SIG-M5 treated with dmso at 0.1 percent for 504 hours (cell line): ENCODE results near the gene FITM1.
A peak's percentile ranks its signal among the peaks of the same experiment; 100 is the strongest.

Experiments
- DNase-seq: peaks from one replicate; lab custom pipeline; 2025; ENCODE audit not compliant: unreplicated experiment; lab: John Stamatoyannopoulos, UW

Gene FITM1

DNA sequence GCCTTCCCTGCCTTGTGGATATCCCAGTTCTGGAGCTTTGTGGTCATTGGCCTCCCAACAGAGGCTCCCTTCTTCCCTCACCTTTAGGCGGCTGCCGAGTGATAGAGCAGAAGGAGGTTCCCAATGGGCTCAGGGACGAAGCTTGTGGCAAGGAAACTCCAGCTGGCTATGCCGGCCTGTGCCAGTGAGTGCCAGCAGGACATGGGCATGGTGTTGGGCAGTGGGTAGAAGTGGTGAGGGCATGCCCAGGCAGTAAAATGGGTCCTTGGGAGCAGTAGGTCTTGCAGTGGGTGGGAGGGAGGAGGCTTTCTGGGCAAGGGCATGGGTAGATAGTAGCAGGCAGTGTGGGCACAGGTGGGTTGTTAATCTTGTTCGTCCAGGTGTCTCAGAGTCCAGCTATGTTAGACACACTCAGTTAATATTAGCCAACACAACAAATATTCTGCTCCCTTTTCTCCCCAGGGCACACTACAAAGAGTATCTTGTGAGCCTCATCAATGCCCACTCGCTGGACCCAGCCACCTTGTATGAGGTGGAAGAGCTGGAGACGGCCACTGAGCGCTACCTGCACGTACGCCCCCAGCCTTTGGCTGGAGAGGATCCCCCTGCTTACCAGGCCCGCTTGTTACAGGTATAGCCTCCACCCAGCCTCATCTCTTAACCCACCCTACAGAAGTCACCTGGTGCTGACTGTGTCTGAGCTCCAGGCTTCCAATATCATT lies 29.5 kb downstream of the FITM1 start:
- no peak for DNase-seq

DNA sequence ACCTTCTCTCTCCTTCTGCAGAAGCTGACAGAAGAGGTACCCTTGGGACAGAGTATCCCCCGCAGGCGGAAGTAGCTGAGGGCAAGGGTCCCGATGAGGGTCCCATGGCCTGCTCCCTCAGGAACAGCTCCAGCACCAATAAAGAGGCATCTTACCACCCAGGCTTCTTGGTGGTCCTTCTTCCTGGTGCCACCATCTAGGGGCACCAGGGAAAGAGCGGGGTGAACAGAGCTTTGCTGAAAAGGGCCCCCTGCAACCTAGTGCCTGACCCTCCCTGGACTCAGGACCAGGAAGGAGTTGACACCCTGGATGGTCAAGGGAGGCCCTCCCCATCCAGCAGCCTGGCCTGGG lies 30.0 kb downstream of the FITM1 start:
- no peak for DNase-seq

DNA sequence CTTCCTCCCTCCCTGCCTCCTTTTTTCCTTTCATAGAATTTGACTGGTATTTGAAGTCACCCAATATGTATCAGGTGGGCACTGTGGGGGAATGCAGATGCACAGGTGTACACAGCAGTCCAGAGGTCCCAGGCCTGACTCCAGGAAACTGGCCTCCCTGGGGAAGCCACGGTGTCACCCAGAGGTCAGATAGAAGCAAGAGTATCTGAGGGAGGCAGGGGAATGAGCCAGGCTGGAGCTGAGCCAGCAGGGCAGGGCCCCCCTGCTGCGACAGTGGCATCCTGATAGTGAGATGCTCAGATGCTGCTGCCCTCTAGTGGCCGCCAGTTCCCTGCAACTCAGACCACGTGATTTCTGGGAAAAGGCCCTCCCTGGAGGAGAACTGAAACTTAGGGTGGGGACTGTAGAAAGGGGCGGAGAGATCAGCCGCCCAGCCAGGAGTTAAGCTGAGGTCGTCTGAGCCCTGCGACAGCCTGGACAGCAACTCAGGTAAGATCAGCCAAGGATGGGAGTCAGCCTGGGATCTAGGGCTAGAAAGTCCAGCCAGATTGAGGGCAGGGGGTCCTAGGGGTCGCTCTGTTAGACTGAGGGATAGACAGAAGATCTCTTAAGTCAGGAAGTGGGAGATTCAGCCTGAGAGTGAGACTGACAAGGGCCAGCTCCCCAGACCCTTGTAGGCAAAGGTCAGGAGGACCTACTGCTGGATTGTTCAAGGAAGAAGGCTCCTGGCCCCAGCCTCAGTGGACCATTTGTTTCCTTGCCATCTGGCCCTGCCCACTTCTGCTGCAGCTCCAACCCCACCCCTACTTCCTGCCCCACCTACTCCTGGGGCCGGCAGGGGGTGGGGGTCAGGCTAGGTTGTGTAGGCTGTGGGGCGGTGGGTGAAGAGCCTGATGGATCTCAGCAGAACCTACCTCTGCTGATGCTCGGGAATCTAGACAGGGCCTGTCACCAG lies 30.7 kb downstream of the FITM1 start, which contains the start of gene IRF9:
IRF9 (plus strand) TSS at position 416 of the 955 bp plus-strand sequence. CDS start 880 bp downstream, outside the sequence.
- peak; percentile 97 for DNase-seq

DNA sequence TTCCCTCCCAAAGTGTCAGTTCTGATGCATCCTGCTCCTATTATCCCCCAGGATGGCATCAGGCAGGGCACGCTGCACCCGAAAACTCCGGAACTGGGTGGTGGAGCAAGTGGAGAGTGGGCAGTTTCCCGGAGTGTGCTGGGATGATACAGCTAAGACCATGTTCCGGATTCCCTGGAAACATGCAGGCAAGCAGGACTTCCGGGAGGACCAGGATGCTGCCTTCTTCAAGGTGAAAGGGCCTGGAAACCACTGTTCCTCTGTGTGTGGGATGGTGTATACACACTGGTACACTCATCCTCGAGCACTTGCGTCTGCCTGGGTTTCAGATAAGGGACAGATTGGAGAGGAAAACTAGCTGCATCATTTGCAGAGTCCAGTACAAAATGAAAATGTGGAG lies 31.6 kb downstream of the FITM1 start:
- DNase-seq: no peak

DNA sequence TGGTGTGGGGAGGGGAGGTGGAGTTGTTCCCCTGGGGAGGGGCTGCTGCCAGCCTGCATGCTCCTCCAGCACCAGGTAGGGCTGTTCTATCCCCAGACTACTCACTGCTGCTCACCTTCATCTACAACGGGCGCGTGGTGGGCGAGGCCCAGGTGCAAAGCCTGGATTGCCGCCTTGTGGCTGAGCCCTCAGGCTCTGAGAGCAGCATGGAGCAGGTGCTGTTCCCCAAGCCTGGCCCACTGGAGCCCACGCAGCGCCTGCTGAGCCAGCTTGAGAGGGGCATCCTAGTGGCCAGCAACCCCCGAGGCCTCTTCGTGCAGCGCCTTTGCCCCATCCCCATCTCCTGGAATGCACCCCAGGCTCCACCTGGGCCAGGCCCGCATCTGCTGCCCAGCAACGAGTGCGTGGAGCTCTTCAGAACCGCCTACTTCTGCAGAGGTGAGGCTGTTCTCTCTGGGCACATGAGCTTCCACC lies 34.1 kb downstream of the FITM1 start:
- no peak for DNase-seq

DNA sequence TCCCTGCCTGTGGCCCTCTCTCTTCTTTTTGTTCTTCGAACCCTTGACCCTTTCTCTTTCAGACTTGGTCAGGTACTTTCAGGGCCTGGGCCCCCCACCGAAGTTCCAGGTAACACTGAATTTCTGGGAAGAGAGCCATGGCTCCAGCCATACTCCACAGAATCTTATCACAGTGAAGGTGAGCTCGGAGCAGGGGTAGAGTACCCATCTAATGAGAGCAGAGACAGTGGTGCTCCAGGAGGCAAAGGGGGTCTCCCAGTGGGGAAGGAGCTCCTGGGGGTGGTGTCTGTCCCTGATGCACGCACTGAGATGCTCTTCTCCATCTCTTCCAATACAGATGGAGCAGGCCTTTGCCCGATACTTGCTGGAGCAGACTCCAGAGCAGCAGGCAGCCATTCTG lies 35.3 kb downstream of the FITM1 start:
- DNase-seq: no peak

DNA sequence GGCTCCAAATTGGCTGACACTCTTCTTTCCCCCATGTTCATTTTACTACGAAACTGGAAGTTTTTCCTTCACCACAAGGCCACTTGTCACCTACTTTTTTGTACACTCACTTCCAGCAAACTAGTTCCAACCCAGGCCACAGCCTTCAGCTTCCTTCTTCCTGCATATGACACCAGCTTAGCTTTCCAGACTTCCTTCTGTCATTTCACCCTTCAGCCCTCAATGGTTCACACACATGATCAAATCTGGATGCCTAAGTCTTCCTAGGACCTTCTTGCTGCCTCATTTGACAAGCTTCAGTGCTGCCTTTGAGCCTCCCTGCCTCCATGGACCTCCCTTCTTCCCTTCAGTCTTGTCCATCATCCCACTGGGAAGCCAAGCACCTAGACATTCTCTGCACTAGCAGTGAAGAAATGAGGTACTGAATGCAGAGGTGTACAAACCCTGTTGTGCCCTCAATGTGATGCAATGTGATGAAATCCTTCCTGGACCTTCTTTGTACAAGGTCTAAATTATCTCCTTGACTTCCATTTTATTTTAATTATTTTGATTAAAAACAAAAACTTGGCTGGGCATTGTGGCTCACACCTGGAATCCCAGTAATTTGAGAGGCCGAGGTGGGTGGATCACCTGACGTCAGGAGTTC lies 37.1 kb downstream of the FITM1 start:
- DNase-seq: no peak

DNA sequence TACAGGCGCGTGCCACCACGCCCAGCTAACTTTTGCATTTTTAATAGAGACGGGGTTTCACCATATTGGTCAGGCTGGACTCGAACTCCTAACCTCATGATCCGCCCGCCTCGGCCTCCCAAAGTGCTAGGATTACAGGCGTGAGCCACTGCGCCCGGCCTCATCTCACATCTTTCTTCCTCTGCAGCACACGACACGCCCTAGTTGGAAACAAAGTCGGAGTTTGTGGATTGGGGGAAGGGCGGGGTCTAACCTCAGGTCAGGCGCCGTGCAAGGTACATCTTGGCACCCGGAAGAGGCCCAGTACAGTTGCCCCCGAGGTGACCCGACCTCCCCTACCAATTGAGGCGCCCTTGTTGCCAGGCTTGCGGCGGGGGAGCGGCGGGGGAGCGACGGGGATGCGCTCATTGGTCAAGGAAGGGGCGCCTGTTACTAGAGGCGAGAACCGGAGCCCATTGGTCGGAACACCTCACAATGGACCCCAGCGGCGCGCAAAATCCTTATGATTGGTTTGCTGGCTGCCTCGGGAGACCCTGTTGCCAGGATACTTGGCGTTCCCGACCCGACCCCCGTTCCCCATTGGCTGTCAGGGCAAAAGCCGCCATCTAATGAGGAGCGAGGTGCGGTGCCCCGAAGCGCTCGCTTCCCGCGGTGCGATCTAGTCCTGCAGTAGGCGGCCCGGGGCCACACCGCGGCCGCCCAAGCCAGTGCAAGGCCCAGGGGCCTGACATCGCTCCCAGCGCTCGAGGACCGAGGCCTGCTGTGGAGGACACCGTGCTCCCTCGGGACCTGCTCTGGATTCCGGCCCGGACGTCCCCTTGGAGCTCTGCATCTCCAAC lies 41.2 kb downstream of the FITM1 start, which contains the start of gene REC8:
REC8 (plus strand) TSS at position 659 of the 839 bp plus-strand sequence. CDS start 473 bp downstream, outside the sequence.
- no peak for DNase-seq

DNA sequence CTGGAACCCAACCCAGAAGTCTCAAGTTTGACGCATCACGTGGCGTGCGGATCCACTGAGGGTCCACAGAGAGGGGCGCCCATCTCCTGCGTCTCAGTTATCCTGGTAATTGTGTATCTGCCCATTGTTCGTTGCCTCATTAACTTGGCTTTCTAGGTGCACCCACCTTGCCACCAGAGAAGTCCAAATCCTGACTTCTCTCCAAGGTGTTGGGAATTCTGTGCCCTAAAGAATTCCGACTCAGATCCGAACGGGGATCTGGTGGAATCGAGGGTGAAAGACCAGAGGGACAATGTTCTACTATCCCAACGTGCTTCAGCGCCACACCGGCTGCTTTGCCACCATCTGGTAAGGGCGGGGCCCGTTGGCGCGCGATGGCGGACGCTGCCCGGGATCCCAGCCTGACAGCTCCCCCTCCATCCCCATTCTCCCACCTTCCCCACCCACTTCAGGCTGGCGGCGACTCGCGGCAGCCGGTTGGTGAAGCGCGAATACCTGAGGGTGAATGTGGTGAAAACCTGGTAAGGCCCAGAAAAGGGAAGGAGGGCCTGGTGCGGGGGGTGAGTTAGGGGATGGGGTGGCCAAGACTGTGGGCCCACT lies 41.9 kb downstream of the FITM1 start:
- no peak for DNase-seq

DNA sequence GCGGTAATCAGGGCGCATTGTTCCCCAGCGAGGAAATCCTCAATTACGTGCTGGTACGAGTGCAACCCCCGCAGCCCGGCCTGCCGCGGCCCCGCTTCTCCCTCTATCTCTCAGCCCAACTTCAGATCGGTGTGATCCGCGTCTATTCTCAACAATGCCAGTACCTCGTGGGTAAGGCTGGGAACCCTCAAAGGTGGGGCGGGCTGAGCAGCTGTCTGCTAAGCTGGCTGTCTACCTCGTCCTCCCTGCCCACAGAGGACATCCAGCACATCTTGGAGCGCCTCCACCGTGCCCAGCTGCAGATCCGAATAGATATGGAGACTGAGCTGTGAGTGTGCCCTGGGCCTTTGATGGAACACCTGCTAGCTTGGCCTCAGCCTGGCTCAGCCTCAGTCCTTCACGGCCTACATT lies 42.4 kb downstream of the FITM1 start:
- no peak for DNase-seq

DNA sequence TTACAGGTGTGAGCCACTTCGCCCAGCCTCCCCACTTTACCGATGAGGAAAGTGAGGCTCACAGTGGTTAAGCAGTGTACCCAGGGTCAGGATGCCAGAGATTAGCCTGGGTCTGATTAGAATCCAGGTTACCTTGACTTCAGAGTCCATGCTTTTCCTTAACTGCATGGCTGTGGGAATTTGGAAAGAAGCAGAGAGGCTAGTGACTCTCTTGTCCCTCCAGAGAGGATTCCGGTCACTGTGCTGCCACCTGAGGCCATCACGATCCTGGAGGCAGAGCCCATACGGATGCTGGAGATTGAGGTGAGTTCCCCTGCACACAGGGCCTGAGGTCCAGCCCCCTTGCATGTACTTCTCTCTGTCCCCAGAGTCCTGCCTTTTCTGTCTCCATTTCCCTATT lies 46.1 kb downstream of the FITM1 start:
- no peak for DNase-seq

DNA sequence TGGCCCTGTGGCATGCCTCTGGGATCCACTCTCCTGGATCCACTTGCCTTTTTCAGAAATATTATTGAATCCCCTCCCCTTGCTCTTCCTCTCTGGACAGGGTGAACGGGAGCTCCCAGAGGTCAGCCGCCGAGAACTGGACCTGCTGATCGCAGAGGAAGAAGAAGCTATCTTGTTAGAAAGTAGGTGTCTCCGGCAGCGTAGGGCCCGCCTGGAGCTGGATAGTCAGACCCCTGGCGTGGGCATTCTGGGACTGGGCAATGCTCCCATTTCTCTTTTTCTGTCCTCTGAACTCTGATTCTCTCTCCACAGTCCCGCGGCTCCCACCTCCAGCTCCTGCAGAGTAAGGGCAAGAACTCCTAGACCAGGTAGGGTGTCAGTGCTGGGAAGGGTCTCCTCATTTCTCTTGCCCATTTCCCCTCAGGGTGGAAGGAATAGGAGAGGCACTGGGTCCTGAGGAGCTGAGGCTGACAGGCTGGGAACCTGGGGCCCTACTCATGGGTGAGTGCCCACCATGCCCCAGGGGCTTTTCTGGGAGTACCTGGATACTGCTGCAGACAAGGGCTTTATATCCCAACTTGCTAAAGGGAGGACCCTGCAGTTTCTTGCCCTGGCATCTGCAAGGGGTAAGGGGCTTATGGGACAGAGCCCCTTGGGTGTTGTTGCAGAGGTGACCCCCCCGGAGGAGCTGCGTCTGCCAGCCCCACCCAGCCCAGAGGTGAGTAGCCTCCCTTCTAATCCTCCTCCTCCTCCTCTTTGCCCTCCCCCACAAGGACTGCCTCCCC lies 46.8 kb downstream of the FITM1 start:
- DNase-seq: no peak

DNA sequence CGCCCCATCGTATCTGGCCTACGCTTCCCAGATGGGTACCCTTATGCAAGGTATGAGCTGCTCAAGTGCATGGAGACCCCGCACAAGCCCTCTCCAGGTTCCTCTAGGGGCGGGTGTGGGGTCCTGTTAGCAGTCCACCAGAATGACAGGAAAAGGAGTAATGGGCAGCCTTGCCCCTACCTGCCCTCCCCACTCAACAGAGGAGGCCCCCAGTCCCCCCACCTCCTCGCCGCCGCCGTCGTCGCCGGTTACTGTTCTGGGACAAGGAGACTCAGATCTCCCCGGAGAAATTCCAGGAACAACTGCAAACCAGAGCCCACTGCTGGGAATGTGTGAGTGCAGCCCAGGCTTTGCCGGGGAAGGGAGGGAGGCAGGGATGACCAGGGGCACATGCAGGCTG lies 47.4 kb downstream of the FITM1 start:
- no peak for DNase-seq

DNA sequence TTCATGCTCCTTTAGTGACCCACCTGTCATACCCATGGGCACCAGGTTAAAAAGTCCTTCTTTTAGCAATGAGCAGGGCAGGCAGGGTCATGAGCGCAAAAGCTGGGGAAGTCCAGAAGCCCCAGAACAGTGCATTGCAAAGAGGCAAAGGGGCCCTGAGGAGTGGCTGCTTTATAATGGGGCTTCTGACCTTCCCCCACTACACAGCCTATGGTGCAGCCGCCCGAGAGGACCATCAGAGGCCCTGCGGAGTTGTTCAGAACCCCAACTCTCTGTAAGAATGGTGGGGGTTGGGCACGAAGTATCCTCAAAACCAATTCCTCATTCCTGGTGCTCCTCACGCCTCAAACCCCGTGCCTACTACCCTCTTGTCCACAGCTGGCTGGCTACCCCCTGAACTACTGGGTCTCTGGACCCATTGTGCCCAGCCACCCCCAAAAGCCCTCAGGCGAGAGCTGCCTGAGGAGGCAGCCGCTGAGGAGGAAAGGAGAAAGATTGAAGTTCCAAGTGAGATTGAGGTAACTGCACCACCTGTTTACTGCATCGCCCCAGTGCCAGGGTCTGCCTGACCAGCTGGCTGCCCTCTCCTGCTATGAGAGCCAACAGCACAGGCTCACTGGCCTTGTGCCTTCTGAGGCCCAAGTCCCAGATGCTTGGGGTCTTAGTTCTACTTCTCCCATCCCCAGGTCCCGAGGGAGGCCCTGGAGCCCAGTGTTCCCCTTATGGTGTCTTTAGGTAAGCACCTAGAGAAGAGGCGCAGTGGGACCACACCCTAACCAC lies 48.1 kb downstream of the FITM1 start:
- DNase-seq: no peak

DNA sequence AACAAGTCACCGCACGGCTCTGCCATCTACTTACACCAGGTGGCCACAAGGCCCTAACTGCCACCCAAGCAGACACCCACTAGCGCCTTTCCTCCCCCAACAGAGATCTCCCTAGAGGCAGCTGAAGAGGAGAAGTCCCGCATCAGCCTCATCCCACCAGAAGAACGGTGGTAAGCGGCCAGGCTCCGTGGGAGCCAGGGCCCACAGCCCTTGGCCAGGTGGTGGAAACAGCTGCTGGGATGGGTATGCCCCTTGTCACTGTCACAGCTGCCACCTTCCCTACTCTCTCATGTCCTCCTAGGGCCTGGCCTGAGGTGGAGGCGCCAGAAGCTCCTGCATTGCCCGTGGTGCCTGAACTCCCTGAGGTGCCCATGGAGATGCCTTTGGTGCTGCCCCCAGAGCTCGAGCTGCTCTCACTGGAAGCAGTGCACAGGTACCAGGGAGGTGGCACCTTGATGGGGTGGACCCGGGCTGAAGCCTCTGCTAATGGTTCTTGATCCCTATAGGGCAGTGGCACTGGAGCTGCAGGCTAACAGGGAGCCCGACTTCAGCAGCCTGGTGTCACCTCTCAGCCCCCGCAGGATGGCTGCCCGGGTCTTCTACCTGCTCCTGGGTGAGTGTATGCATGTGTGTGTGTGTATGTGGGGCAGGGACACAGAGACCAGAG lies 49.0 kb downstream of the FITM1 start:
- DNase-seq: no peak

DNA sequence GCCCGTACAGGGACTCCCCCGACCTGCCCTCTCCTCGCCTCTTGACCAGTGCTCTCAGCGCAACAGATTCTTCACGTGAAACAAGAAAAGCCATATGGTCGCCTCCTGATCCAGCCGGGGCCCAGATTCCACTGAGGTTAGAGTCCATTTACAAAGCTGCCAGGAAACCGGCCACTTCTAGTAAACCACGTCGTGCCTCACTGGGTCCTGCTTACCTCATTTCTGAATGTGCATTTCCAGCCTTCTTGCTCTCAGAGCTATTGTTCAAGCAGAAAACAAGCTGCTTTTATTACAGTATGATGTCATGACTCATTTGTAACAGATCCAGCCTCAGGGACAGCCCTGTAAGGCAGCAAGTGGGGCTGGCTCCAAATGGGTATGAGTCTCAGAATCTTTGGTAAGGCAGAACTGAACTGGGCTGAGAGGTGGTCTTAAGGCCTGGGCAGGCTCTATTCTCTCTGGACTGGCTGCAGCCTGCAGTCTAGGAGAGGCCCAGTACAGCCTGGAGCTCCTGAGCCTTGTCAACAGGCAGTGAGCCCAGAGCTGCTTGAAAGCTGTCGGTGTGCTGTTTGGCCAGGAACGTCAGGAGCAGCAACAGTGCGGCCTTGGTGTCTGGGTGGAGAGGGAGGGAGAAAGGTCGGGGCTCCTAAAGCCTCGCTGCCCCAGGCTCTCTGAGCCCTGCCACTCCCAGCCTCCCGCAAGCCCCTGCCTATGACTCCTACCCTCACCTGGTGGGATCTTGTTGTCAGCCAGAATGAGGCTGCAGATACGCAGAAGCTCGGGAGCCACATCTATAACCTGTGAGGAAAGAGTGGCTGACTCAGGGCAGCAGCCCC lies 49.7 kb downstream of the FITM1 start:
- no peak for DNase-seq
